Astrocyte (in vitro differentiated cells and primary cell): Measurements from ENCODE around the gene NIP7.
"Not testable (repeated sequence)": the region's sequence is repeated elsewhere in the genome, so short reads cannot be mapped to it uniquely, and the experiment has no call there.

Source experiments
- EZH2 ChIP-seq: IDR thresholded peaks from 2 replicates; pipeline ENCODE4 v1.6.1; 2012; ENCODE audit warnings: mild to moderate bottlenecking, low read length, inconsistent platforms; ENCODE audit not compliant: insufficient read depth
- TF ChIP-seq, protein P1 (sequence below): IDR thresholded peaks from 2 replicates; pipeline ENCODE4 v1.5.1; 2011; ENCODE audit warnings: low read depth, mild to moderate bottlenecking, inconsistent platforms, low read length, moderate library complexity; ENCODE audit not compliant: insufficient read depth

DNA sequence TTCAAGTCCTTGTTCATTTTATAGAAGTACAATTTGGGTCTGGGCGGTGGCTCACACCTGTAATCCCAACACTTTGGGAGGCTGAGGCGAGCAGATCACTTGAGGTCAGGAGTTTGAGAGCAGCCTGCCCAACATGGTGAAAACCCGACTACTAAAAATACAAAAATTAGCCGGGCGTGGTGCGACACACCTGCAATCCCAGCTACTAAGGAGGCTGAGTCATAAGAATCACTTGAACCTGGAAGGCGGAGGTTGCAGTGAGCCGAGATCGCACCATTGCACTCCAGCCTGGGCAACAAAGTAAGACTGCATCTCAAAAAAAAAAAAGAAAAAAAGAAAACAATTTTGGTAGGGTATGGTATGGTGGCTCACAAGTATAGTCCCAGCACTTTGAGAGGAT, 20.5 kb downstream of the NIP7 start:
- TF ChIP-seq, protein P1, sequence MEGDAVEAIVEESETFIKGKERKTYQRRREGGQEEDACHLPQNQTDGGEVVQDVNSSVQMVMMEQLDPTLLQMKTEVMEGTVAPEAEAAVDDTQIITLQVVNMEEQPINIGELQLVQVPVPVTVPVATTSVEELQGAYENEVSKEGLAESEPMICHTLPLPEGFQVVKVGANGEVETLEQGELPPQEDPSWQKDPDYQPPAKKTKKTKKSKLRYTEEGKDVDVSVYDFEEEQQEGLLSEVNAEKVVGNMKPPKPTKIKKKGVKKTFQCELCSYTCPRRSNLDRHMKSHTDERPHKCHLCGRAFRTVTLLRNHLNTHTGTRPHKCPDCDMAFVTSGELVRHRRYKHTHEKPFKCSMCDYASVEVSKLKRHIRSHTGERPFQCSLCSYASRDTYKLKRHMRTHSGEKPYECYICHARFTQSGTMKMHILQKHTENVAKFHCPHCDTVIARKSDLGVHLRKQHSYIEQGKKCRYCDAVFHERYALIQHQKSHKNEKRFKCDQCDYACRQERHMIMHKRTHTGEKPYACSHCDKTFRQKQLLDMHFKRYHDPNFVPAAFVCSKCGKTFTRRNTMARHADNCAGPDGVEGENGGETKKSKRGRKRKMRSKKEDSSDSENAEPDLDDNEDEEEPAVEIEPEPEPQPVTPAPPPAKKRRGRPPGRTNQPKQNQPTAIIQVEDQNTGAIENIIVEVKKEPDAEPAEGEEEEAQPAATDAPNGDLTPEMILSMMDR = not testable (repeated sequence)
- TF ChIP-seq EZH2 = not testable (repeated sequence)
